Inflammatory macrophage (primary cell): ENCODE measurements around the gene MYO3B.
"Not testable (repeated sequence)": the region's sequence is repeated elsewhere in the genome, so short reads cannot be mapped to it uniquely, and the experiment has no call there.

Experiments
- DNase-seq, 2 donors: peaks; one replicate each; pipeline ENCODE4 v3.0.0-alpha.2; 2020 to 2022

Gene MYO3B

GRCh38 chr2:170262806-170263205 lies 84.9 kb downstream of the MYO3B start:
- DNase-seq: no peak

GRCh38 chr2:170263728-170264521 lies 86.0 kb downstream of the MYO3B start:
- DNase-seq: not testable (repeated sequence)

- DNase-seq: no peak
Observed at GRCh38 chr2:170264522-170264860, 86.5 kb downstream of the MYO3B start.

GRCh38 chr2:170264865-170265264 lies 86.9 kb downstream of the MYO3B start:
- no peak for DNase-seq

GRCh38 chr2:170265321-170265720 lies 87.4 kb downstream of the MYO3B start:
- no peak for DNase-seq

GRCh38 chr2:170266358-170266757 lies 88.4 kb downstream of the MYO3B start:
- DNase-seq: no peak

- no peak for DNase-seq
Observed at GRCh38 chr2:170267071-170267470, 89.1 kb downstream of the MYO3B start.

GRCh38 chr2:170270278-170270864 lies 92.4 kb downstream of the MYO3B start:
- no peak for DNase-seq

- DNase-seq: no peak
Observed at GRCh38 chr2:170271340-170271739, 93.4 kb downstream of the MYO3B start.

- no peak for DNase-seq
Observed at GRCh38 chr2:170276056-170276455, 98.1 kb downstream of the MYO3B start.

- DNase-seq: no peak
Observed at GRCh38 chr2:170276925-170277629, 99.1 kb downstream of the MYO3B start.

GRCh38 chr2:170277951-170278350 lies 100.0 kb downstream of the MYO3B start:
- no peak for DNase-seq

- DNase-seq: not testable (repeated sequence)
Observed at GRCh38 chr2:170279615-170280014, 101.7 kb downstream of the MYO3B start.

- DNase-seq: no peak
Observed at GRCh38 chr2:170282851-170283250, 104.9 kb downstream of the MYO3B start.

GRCh38 chr2:170284205-170284604 lies 106.3 kb downstream of the MYO3B start:
- no peak for DNase-seq

GRCh38 chr2:170288859-170289258 lies 110.9 kb downstream of the MYO3B start:
- no peak for DNase-seq

GRCh38 chr2:170291474-170291873 lies 113.5 kb downstream of the MYO3B start:
- DNase-seq: no peak

- DNase-seq: no peak
Observed at GRCh38 chr2:170292415-170292814, 114.5 kb downstream of the MYO3B start.

- DNase-seq: no peak
Observed at GRCh38 chr2:170297496-170297895, 119.5 kb downstream of the MYO3B start.

GRCh38 chr2:170298115-170298514 lies 120.2 kb downstream of the MYO3B start:
- DNase-seq: no peak

GRCh38 chr2:170298861-170299429 lies 121.0 kb downstream of the MYO3B start:
- no peak for DNase-seq

- no peak for DNase-seq
Observed at GRCh38 chr2:170300993-170301392, 123.0 kb downstream of the MYO3B start.

- DNase-seq: no peak
Observed at GRCh38 chr2:170301626-170302025, 123.7 kb downstream of the MYO3B start.

GRCh38 chr2:170305711-170306110 lies 127.8 kb downstream of the MYO3B start:
- no peak for DNase-seq
